GM21529 (cell line): ENCODE measurements around the gene LEMD3.
"Not testable (repeated sequence)": the region's sequence is repeated elsewhere in the genome, so short reads cannot be mapped to it uniquely, and the experiment has no call there.

Source experiments
- ATAC-seq: cut with Tn5 transposase; IDR thresholded peaks from one replicate; pipeline ENCODE4 v1.9.1; 2021; ENCODE audit not compliant: unreplicated experiment

Gene LEMD3

DNA sequence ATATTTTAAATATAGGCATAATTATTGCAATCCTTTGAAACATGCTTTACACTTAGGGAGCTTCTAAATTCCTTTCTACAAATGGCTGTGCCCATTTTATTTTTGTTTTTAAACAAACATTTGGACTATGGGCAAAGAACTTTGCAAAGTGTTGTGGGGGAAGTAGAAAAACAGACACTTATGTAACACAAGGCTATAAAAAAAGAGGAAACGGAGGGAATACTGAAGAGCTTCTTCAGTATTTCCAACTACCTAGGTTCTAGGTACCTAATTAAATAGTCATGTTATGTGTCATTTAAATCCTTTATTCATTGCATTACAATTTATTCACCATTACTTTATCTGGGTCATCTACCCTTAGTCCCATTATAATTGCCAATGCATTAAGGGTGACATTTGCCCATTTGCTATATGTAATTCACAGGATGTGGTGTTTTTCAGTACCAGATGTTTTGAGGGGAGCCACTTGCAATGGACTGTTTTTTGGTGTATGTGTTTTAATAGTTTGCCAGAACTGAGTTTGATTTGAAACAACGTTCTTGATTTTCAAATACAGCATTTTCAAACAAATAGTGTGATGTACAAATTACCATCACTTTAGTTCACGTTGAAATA, 107.6 kb downstream of the LEMD3 start:
- no peak for ATAC-seq

DNA sequence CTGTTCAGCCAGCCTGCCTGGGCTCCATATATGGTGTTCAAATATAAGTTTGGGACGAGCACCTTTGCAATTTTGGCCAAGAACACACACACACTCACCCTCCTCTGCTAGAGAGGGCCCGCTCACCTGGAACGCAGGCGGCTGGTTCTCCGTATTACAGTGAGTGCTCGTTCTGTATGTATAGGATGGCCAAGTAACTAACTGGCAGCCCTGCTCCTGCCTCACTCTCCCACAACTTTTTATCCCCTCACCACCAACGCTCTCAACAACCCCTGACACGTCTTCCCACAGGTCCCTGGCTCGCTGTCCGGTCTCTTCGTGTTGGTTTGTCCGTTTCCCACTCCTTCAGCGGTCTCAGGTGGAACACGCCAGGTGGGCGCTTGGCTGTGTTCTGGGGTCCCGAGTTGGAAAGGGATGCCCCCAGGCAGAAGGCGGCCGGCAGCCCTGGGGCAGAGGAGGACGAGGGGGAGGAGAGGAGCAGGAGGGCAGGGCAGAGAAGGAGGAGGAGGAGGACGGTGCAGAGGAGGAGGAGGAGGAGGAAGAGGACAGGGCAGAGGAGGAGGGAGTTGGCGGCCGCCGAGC, 108.7 kb downstream of the LEMD3 start:
- ATAC-seq, result no peak

DNA sequence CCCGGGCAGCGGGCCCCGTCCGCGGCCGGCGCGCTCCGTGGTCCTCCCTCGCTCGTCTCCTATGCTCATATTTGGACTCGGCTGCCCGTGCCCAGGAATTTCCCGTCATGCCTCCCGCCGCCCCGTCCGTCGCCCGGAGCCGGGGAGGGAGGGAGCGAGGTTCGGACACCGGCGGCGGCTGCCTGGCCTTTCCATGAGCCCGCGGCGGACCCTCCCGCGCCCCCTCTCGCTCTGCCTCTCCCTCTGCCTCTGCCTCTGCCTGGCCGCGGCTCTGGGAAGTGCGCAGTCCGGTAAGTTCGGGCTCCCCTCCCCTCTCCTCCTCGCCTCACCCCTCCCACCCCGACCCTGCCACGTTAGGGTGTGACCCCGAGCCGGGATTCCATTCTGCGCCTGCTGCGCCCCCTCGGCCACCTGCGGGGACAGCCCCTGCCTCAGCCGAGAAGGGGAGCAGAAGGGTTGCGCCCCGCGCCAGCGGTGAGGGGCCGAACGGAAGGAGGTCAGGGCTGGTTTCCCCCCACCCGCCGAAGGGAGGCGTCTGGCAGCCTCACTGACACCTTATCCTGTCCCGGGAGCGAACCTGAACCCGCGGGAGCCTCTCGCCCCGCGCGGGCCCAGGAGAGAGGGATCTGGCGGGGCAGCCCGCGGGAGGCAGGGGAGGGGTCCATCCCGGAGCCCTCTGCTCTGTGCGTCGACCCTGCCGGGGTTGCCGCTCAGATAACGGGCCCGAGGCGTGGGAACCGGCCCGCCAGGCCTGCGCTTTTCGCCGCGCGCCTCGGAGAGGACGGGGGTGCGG, 109.4 kb downstream of the LEMD3 start, which contains the start of gene MSRB3:
Gene MSRB3, plus strand, starts transcription at position 108 of the 793 bp plus-strand sequence. CDS start 29,897 bp downstream, outside the sequence.
- ATAC-seq, result peak; percentile 70

DNA sequence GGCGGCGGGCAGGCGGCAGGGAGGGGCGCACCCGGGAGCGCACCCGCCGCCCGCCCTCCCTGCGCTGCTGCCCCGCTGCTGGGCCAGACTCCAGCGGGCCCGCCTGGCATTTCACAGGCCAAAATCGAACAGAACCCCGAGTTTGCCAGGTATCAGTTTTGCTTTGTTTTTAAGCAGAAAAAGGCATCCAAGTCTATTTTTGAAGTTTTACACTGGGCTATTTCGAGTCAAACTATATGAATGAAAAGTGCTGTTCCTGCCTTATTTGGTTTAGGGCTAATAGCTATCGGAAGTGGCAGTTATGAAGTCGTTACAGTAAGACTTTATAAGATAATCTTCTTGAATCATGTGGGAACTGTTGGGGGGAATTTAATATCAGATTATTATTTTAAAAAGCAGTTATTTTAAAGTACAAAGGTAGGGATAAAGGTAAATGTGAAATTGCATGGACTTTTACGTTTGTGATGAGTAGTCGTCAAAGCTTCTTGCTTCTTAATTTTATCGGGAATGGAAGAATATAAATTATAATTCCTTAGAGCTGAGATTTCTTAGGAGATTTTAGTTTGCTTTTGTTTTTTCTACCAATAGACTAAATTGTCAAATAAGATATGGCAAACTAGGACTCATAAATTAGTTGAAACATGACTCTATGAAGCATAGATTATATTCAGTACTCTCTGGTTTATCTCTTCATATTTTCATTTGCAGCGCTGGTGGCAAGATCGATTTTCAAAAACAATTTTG, 110.2 kb downstream of the LEMD3 start:
- ATAC-seq, result peak; percentile 33

DNA sequence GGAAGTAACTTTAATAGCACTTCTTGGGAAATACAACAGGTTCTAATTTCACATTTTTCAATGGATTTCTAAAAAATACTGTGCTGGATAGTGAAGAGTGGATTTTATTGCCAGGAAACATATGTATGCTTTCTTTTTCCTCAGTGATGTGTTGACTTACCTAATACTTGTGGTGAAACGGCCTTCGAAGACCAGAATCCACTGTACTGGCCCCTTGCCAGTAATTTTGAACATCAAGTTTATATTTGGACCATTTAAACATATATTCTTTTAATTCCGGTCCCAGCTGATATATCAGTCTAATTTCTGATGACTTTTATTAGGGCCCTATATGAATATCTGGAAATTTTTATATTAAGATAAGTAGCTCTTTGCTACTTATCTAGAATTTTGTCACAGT, 110.9 kb downstream of the LEMD3 start:
- no peak for ATAC-seq

DNA sequence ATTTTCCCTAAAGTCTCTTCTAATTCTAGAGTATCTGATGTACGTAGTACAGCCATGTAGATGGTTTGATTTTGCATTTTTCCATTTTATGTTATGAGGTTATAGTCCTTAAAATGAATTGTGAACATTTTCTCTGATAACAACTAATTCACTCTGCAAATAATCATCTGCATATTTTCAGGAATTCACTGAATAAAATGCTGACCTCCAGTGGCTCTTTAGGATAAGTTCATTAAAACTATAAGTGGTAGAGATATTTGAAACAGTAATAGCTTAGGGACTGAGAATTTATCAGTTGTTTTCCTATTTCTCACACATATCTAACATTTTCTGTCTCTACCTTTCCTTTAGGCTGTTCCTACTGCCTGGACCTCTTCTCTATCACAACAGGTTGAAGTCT, 113.5 kb downstream of the LEMD3 start:
- no peak for ATAC-seq

DNA sequence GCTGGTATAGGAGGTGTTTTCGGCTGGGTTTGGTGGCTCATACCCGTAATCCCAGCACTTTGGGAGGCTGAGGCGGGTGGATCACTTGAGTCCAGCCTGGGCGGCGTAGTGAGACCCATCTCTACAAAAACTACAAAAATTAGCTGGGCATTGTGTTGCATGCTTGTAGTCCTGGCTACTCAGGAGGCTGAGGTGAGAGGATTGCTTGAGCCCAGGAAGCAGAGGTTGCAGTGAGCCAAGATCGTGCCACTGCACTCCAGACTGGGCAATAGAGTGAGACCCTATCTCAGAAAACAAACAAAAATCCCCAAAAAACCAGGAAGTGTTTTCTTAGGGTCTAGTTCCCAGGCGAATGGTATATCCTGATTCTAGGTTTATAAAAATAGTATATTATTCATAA, 116.1 kb downstream of the LEMD3 start:
- not testable (repeated sequence) for ATAC-seq

DNA sequence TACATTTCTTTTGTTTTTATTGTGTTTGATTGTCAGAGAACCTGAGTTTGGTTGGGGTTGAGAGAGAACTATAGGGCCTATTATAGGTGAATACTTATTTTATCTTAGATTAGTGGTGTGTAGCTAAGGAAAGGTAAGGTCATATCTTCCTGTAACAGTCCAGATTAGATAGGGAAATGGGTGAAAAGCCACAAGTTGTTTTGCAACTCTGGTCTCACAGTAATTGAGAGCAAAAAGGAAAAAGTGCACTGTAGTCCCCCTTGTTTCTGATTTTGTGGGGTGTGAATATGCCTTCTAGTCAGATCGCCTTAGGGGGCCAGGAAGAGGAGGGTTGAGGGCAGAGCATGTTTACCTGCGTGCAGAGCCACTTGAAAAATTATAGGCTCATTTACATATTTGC, 118.0 kb downstream of the LEMD3 start:
- no peak for ATAC-seq

DNA sequence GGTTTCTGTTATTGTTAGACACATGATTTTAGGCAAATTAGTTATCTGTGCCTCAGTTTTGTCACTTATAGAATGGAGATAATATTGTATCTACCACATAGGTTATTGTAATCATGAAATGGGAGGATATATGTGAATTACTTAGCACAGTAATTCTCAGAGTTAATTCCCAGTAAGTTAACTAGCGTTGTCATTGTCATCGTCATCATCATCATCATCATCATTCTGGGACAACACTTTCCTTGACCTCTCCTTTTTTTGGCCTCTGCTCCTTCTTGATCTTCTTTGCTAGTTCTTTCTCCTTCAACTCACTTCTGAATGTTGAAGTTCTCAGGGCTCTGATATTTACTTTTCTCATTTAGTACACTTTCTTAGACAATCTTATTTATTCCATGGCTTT, 122.9 kb downstream of the LEMD3 start:
- ATAC-seq, result no peak

DNA sequence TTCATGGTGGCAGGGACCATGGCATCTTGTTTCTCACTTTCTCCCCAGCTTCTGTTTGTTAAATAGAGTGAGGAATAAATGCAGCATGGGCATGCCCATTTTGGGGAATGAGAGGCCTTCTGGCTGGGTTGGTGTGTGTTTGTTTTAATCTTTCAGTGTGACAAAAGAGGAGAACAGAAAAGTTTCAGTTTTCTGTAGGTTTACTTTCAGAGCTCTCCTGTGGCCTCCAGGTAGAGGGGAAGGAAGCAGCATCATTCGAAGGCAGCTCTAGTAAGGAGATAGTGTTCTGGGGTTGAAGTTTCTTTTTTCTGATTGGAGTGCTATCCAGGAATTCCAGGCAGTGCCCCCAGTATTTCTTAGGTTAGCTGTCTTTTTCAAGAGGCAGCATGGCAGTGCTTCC, 124.4 kb downstream of the LEMD3 start:
- ATAC-seq, result no peak

DNA sequence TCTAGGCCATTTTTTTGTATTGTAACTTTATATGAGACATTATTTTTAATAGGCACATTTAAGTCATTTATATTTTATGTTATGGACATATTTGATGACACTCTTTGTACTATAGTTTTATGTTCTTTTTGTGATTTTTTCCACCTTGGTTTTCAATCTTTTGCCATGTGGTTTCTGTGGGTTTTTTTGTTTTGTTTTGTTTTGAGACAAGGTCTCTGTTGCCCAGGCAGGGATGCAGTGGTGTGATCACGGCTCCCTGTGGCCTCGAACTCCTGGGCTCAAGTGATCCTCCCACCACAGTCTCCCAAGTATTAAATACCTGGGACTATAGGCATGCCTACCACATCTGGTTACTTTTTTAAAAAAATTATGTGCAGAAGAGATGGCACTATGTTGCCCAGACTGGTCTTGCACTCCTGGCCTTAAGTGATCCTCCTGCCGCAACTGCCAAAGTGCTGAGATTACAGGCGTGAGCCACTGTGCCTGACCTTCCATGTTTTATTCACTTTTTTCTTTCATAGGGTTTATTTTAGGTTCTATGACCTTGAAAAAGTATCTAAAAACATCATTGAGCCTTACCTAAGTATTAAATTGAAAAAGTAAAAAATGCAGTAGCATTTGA, 125.4 kb downstream of the LEMD3 start:
- ATAC-seq, result no peak

DNA sequence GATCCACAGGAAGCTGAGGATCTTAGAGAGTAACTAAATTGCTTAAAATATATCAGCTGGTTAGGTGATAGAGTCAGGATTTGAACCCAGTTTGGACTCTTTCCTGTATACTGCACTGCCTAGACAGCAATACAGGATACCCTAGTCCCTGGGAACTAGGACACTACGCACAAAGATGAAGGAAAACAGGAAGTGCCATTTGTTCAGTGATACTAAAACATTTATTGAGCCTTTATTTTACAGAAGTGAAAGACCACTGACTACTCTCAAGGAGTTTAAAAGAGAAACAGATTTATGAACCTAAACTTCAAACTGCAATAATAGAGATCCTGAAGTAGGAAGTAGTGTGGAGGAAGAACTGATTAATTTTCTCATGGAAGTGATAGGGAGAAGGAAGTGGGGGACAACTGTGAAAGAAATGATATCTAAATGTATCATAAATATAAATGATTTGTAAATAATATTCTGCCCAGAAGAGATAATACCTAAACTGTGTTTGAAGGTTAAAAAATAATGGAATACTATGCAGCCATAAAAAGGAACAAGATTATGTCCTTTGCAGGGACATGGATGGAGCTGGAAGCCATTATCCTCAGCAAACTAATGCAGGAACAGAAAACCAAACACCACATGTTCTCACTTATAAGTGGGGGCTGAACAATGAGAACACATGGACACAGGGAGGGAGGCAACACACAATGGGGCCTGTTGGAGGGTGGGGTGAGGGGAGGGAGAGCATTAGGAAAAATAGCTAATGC, 127.3 kb downstream of the LEMD3 start:
- ATAC-seq, result no peak
